22Rv1 (cell line): ENCODE results near the gene GSX1.

Experiments
- H3K27ac ChIP-seq: fragments of 450-650 bp; 2 replicates; pipeline ENCODE4 v1.5.1; 2017
- CTCF ChIP-seq: fragments of 450-650 bp; IDR thresholded peaks from 2 replicates; pipeline ENCODE4 v1.5.1; 2017; ENCODE audit warnings: mild to moderate bottlenecking
- ZFX ChIP-seq: fragments of 450-650 bp; IDR thresholded peaks from 2 replicates; pipeline ENCODE4 v1.6.1; 2017; ENCODE audit warnings: antibody characterized with exemption, borderline replicate concordance

Gene GSX1

GRCh38 chr13:27789153-27789494, 3.2 kb upstream of the GSX1 start:
- no peak overlapping the region for H3K27ac ChIP-seq
- TF ChIP-seq CTCF (no peak), ZFX (no peak)

- TF ChIP-seq ZFX (no peak), CTCF (no peak)
- no peak overlapping the region for H3K27ac ChIP-seq
These were observed 2.6 kb upstream of the GSX1 start for GRCh38 chr13:27789495-27790303.

GRCh38 chr13:27790523-27790922, 1.8 kb upstream of the GSX1 start:
- no peak overlapping the region for H3K27ac ChIP-seq
- no peak for TF ChIP-seq ZFX
- TF ChIP-seq CTCF: no peak

- no peak overlapping the region for H3K27ac ChIP-seq
- TF ChIP-seq CTCF (no peak), ZFX (no peak)
These were observed 960 bp upstream of the GSX1 start for GRCh38 chr13:27791146-27791900.

GRCh38 chr13:27791901-27792392, 336 bp upstream of the GSX1 start:
- H3K27ac ChIP-seq: no peak overlapping the region

GRCh38 chr13:27793507-27794367, 1.5 kb downstream of the GSX1 start:
- no peak overlapping the region for H3K27ac ChIP-seq
- no peak for TF ChIP-seq ZFX
- no peak for TF ChIP-seq CTCF

More at GRCh38 chr13:27791901-27792392, 336 bp upstream of the GSX1 start:
- TF ChIP-seq CTCF (no peak), ZFX (no peak)
